Nephron progenitor cell (in vitro differentiated cells): ENCODE data around the gene SERGEF.

Experiments used
- DNase-seq: peaks from one replicate; pipeline ENCODE4 v3.0.0; 2021
- H3K27ac Mint-ChIP-seq: 2 replicates; pipeline ENCODE4 v1.8.0; 2021; ENCODE audit warnings: mild to moderate bottlenecking, moderate library complexity, mixed read lengths
- H3K27me3 Mint-ChIP-seq: 2 replicates; pipeline ENCODE4 v1.8.0; 2021; ENCODE audit warnings: mild to moderate bottlenecking, low read depth, mixed read lengths; ENCODE audit not compliant: poor library complexity
- H3K36me3 Mint-ChIP-seq: 2 replicates; pipeline ENCODE4 v1.8.0; 2021; ENCODE audit warnings: low read depth, mixed read lengths
- H3K4me1 Mint-ChIP-seq: 2 replicates; pipeline ENCODE4 v1.8.0; 2021; ENCODE audit warnings: mixed read lengths
- H3K4me3 Mint-ChIP-seq: 2 replicates; pipeline ENCODE4 v1.8.0; 2021; ENCODE audit warnings: mild to moderate bottlenecking, moderate library complexity, mixed read lengths
- H3K9me3 Mint-ChIP-seq: 2 replicates; pipeline ENCODE4 v1.8.0; 2021; ENCODE audit warnings: mild to moderate bottlenecking, moderate library complexity, mixed read lengths
- TF ChIP-seq, protein P1 (sequence below): fragments of 200-600 bp; sonication (generic); IDR thresholded peaks from 2 replicates; pipeline ENCODE4 v1.5.0; 2021; ENCODE audit warnings: antibody characterized with exemption

SERGEF gene

DNA sequence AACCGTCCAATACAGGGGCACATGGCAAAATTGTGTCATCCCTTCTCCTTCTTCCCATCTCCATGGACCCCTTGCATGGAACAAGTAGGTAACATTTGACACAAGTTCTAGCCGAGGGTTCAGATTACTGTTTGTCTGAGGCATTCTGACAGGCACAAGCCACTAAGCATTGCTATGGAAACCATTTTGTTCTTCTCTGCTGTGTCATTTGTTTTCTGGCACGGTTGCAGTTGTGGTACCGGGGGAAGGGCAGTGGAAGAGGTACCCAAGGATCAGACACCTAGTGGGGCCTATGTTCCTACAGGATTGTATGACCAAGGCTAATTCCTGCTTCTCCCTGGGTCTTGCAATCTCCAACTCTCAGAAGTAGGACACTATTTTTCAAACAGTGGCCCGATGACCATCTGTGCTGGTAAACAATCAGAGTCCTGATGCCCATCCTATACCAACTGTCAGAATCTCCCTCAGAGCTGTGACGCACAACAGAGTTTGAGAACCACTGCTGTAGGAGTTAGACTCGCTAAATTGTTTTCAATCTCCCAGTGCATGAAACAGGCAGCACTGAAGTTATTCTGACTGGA lies 209.0 kb downstream of the SERGEF start:
- Mint-ChIP-seq H3K9me3 (no peaks in the 10 kb centered on the region), H3K36me3 (no peaks in the 10 kb centered on the region), H3K4me1 (peaks cover 14% of the 10 kb centered on the region), H3K27me3 (peaks cover 7% of the 10 kb centered on the region), H3K4me3 (no peak overlapping the region), H3K27ac (no peak overlapping the region)
- TF ChIP-seq, protein P1, sequence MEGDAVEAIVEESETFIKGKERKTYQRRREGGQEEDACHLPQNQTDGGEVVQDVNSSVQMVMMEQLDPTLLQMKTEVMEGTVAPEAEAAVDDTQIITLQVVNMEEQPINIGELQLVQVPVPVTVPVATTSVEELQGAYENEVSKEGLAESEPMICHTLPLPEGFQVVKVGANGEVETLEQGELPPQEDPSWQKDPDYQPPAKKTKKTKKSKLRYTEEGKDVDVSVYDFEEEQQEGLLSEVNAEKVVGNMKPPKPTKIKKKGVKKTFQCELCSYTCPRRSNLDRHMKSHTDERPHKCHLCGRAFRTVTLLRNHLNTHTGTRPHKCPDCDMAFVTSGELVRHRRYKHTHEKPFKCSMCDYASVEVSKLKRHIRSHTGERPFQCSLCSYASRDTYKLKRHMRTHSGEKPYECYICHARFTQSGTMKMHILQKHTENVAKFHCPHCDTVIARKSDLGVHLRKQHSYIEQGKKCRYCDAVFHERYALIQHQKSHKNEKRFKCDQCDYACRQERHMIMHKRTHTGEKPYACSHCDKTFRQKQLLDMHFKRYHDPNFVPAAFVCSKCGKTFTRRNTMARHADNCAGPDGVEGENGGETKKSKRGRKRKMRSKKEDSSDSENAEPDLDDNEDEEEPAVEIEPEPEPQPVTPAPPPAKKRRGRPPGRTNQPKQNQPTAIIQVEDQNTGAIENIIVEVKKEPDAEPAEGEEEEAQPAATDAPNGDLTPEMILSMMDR: no peak
- no peak for DNase-seq

- Mint-ChIP-seq H3K4me3 (no peak overlapping the region), H3K4me1 (peaks cover 14% of the 10 kb centered on the region), H3K27ac (no peak overlapping the region), H3K27me3 (peaks cover 6% of the 10 kb centered on the region), H3K36me3 (no peaks in the 10 kb centered on the region), H3K9me3 (no peaks in the 10 kb centered on the region)
- DNase-seq: no peak
- TF ChIP-seq, protein P1: no peak
These were observed 210.4 kb downstream of the SERGEF start for GRCh38 chr11:17802491-17802890.

DNA sequence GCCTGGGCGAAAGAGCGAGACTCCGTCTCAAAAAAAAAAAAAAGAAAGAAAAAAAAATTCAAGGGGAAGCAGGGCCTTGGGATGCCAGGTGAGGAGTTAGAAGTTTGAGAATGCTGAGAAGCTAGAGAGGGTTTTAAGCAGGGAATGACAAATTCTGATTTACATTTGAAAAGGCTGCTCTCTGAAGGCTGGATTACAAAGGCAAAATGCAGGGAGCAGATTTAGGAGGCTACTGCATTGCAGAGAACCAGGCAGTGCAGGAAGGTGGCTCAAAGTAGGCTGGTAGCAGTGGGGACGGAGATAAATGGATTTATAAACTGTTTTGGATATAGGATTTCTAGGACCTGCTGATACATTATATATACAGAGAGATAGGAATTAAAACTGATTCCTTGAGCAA lies 211.7 kb downstream of the SERGEF start:
- H3K27ac Mint-ChIP-seq: no peak overlapping the region
- H3K4me1 Mint-ChIP-seq: peaks cover 14% of the 10 kb centered on the region
- H3K36me3 Mint-ChIP-seq: no peaks in the 10 kb centered on the region
- no peaks in the 10 kb centered on the region for H3K9me3 Mint-ChIP-seq
- H3K27me3 Mint-ChIP-seq: peaks cover 2% of the 10 kb centered on the region
- TF ChIP-seq, protein P1: no peak
- DNase-seq: no peak
- no peak overlapping the region for H3K4me3 Mint-ChIP-seq

DNA sequence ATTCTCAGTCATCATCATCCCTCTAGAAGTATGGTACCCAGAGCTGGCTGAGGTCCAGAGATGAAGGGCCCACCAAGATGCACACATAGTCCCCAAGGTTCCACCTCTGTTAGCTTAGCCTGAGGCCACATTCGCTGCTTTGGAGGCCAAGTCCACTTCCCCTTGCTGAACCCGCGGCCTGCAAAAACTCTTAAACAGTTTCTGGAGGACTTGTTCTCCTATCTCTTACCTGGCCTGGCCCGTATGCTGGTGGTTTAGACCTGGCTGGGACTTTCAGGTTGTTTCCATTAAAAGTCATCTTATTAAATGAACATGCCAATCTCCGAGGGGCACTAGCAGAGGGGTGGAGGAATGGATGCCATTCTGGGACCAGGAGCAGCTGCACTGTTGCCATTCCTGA lies 213.7 kb downstream of the SERGEF start:
- Mint-ChIP-seq H3K27ac (no peak overlapping the region), H3K36me3 (no peaks in the 10 kb centered on the region), H3K9me3 (no peaks in the 10 kb centered on the region), H3K27me3 (peaks cover 2% of the 10 kb centered on the region), H3K4me3 (no peak overlapping the region), H3K4me1 (peaks cover 9% of the 10 kb centered on the region)
- DNase-seq: no peak
- TF ChIP-seq, protein P1: no peak

- DNase-seq: no peak
- Mint-ChIP-seq H3K4me1 (peaks cover 5% of the 10 kb centered on the region), H3K4me3 (no peak overlapping the region), H3K27ac (no peak overlapping the region), H3K9me3 (no peaks in the 10 kb centered on the region), H3K36me3 (no peaks in the 10 kb centered on the region), H3K27me3 (peaks cover 2% of the 10 kb centered on the region)
- TF ChIP-seq, protein P1: no peak
These were observed 214.1 kb downstream of the SERGEF start for GRCh38 chr11:17798716-17799115.

DNA sequence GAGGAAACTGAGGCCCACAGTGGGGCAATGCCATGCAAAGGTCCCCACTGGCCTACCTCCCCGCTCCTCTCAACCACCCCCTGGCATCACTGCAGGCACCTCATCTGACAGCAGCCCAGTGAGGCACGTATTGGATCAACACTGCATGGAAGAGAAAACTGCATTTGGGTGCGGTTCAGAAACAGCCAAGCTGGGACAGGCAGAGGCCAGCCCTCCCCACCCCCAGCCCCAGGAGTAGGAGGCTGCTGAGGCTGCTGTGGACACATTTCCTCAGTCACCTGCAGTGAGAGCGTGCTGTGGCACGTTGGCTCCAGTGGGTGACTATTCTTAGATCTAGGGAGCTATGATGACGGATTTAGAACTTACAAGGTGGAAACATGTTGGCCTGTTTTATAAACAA lies 214.6 kb downstream of the SERGEF start:
- Mint-ChIP-seq H3K27me3 (peaks cover 2% of the 10 kb centered on the region), H3K36me3 (no peaks in the 10 kb centered on the region), H3K9me3 (no peaks in the 10 kb centered on the region), H3K4me1 (peaks cover under 1% of the 10 kb centered on the region), H3K4me3 (no peak overlapping the region), H3K27ac (no peak overlapping the region)
- TF ChIP-seq, protein P1: no peak
- DNase-seq: no peak
